H9 (cell line): ENCODE results near the gene DMXL2. TPM values are rescaled to one million over a fixed set of nuclear protein-coding genes. Genes with fewer than 3 reads are reported as not detected.

Source experiments
- DNase-seq: peaks from one replicate; pipeline ENCODE4 v3.0.0-alpha.2; 2017
- H2AFZ ChIP-seq: one replicate; pipeline ENCODE4 v1.6.1; 2013; ENCODE audit warnings: mild to moderate bottlenecking, low read length, control low read depth, moderate library complexity
- H2AK5ac ChIP-seq: 2 replicates; pipeline ENCODE4 v1.6.1; 2013; ENCODE audit warnings: low read length, control low read depth, mixed read lengths; ENCODE audit not compliant: insufficient read length
- H2BK120ac ChIP-seq: one replicate; pipeline ENCODE4 v1.6.1; 2013; ENCODE audit warnings: low read depth, mild to moderate bottlenecking, low read length, control low read depth, inconsistent platforms; ENCODE audit not compliant: poor library complexity, severe bottlenecking
- H2BK12ac ChIP-seq: 2 replicates; pipeline ENCODE4 v1.6.1; 2013; ENCODE audit warnings: low read length, control low read depth, mixed read lengths, low read depth; ENCODE audit not compliant: insufficient read length
- H2BK15ac ChIP-seq: 2 replicates; pipeline ENCODE4 v1.6.1; 2013; ENCODE audit warnings: low read depth, low read length, control low read depth
- H2BK20ac ChIP-seq: one replicate; pipeline ENCODE4 v1.6.1; 2013; ENCODE audit warnings: low read depth, mild to moderate bottlenecking, low read length, control low read depth, inconsistent platforms; ENCODE audit not compliant: poor library complexity, severe bottlenecking
- H2BK5ac ChIP-seq: 2 replicates; pipeline ENCODE4 v1.6.1; 2013; ENCODE audit warnings: low read length, control low read depth, mixed read lengths; ENCODE audit not compliant: insufficient read length
- H3K14ac ChIP-seq: 2 replicates; pipeline ENCODE4 v1.6.1; 2013; ENCODE audit warnings: low read length, control low read depth; ENCODE audit not compliant: insufficient read depth
- H3K18ac ChIP-seq: 2 replicates; pipeline ENCODE4 v1.6.1; 2013; ENCODE audit warnings: low read depth, mild to moderate bottlenecking, mixed read lengths, low read length, control low read depth; ENCODE audit not compliant: insufficient read length
- H3K23ac ChIP-seq: 2 replicates; pipeline ENCODE4 v1.6.1; 2013; ENCODE audit warnings: low read length, control low read depth, mixed read lengths, low read depth; ENCODE audit not compliant: insufficient read length
- H3K23me2 ChIP-seq: 2 replicates; pipeline ENCODE4 v1.6.1; 2013; ENCODE audit warnings: low read depth, mild to moderate bottlenecking, mixed read lengths, low read length, control low read depth; ENCODE audit not compliant: insufficient read length, poor library complexity, severe bottlenecking
- H3K27ac ChIP-seq: 2 replicates; pipeline ENCODE4 v1.5.1; 2013; ENCODE audit warnings: low read length, control low read depth, mixed read lengths, low read depth; ENCODE audit not compliant: insufficient read length
- H3K27me3 ChIP-seq: 2 replicates; pipeline ENCODE4 v1.6.1; 2013; ENCODE audit warnings: low read length, control low read depth, inconsistent platforms; ENCODE audit not compliant: insufficient read depth
- H3K4ac ChIP-seq: 2 replicates; pipeline ENCODE4 v1.6.1; 2013; ENCODE audit warnings: low read depth, mild to moderate bottlenecking, control low read depth, inconsistent platforms, low read length, moderate library complexity
- H3K4me1 ChIP-seq: 2 replicates; pipeline ENCODE4 v1.6.1; 2013; ENCODE audit warnings: low read length, control low read depth, inconsistent platforms; ENCODE audit not compliant: insufficient read depth
- H3K4me2 ChIP-seq: 2 replicates; pipeline ENCODE4 v1.6.1; 2013; ENCODE audit warnings: low read length, control low read depth, mixed read lengths; ENCODE audit not compliant: insufficient read length, insufficient read depth
- H3K56ac ChIP-seq: 2 replicates; pipeline ENCODE4 v1.6.1; 2013; ENCODE audit warnings: low read depth, mild to moderate bottlenecking, mixed read lengths, low read length, control low read depth; ENCODE audit not compliant: insufficient read length
- H3K79me1 ChIP-seq: 2 replicates; pipeline ENCODE4 v1.6.1; 2013; ENCODE audit warnings: low read depth, mild to moderate bottlenecking, moderate library complexity, low read length, control low read depth, inconsistent platforms; ENCODE audit not compliant: insufficient read depth, poor library complexity, severe bottlenecking
- H3K79me2 ChIP-seq: 2 replicates; pipeline ENCODE4 v1.6.1; 2013; ENCODE audit warnings: low read length, control low read depth, inconsistent platforms; ENCODE audit not compliant: insufficient read depth
- H3K9ac ChIP-seq: 2 replicates; pipeline ENCODE4 v1.6.1; 2013; ENCODE audit warnings: low read length, control low read depth, mixed read lengths; ENCODE audit not compliant: insufficient read length; ENCODE audit errors: extremely low read depth
- H3K9me3 ChIP-seq: one replicate; pipeline ENCODE4 v1.6.1; 2013; ENCODE audit warnings: low read depth, low read length, inconsistent platforms; ENCODE audit not compliant: control insufficient read depth
- H3T11ph ChIP-seq: one replicate; pipeline ENCODE4 v1.6.1; 2013; ENCODE audit warnings: mild to moderate bottlenecking, low read length, control low read depth, inconsistent platforms
- H4K20me1 ChIP-seq: one replicate; pipeline ENCODE4 v1.6.1; 2013; ENCODE audit not compliant: control insufficient read depth, insufficient read length, insufficient read depth
- H4K5ac ChIP-seq: 2 replicates; pipeline ENCODE4 v1.6.1; 2013; ENCODE audit warnings: low read depth, mild to moderate bottlenecking, mixed read lengths, low read length, control low read depth; ENCODE audit not compliant: insufficient read length
- H4K8ac ChIP-seq: replicated peaks from 2 replicates; pipeline ENCODE4 v1.6.1; 2013; ENCODE audit warnings: low read length, control low read depth, mixed read lengths, low read depth; ENCODE audit not compliant: insufficient read length
- H4K91ac ChIP-seq: 2 replicates; pipeline ENCODE4 v1.6.1; 2013; ENCODE audit warnings: low read depth, mild to moderate bottlenecking, moderate library complexity, mixed read lengths, low read length, control low read depth; ENCODE audit not compliant: insufficient read length
- H3K27ac Mint-ChIP-seq, 3 experiments: 2 replicates in 2 of 3; 3 replicates in 1 of 3; pipeline ENCODE4 v1.8.0; 2020 to 2021; ENCODE audit warnings: mixed read lengths in 3 of 3, mild to moderate bottlenecking in 1 of 3, moderate library complexity in 1 of 3
- H3K27me3 Mint-ChIP-seq: 2 replicates; pipeline ENCODE4 v1.8.0; 2021; ENCODE audit warnings: low read depth, mild to moderate bottlenecking, moderate library complexity, mixed read lengths
- H3K36me3 Mint-ChIP-seq, 3 experiments: 2 replicates in 2 of 3; 3 replicates in 1 of 3; pipeline ENCODE4 v1.8.0; 2020 to 2021; ENCODE audit warnings: low read depth in 3 of 3, mixed read lengths in 3 of 3; ENCODE audit not compliant: insufficient read depth in 1 of 3
- H3K4me1 Mint-ChIP-seq, 2 experiments: 2 replicates each; pipeline ENCODE4 v1.8.0; 2020; ENCODE audit warnings: mixed read lengths in 2 of 2
- H3K4me3 Mint-ChIP-seq, 2 experiments: 2 replicates in 1 of 2; 3 replicates in 1 of 2; pipeline ENCODE4 v1.8.0; 2020 to 2021; ENCODE audit warnings: mild to moderate bottlenecking in 2 of 2, mixed read lengths in 2 of 2, moderate library complexity in 1 of 2
- H3K9me3 Mint-ChIP-seq, 2 experiments: 2 replicates in 1 of 2; 3 replicates in 1 of 2; pipeline ENCODE4 v1.8.0; 2020; ENCODE audit warnings: mild to moderate bottlenecking in 2 of 2, mixed read lengths in 2 of 2, moderate library complexity in 1 of 2
- WGBS: extraction: QIAGEN DNeasy Blood & Tissue Kit; methylation state at CpG from one replicate; pipeline ENCODE4 v1.1.7; 2013; ENCODE audit warnings: missing lambda C conversion rate, low lambda C conversion rate, mixed read lengths; ENCODE audit not compliant: insufficient read length; ENCODE audit errors: extremely low coverage; 5-methylcytosine and 5-hydroxymethylcytosine counted together
- total RNA-seq: library from RNA; stranded (reverse); gene quantifications from 2 replicates; pipeline ENCODE4 v1.2.1, GENCODE V29; 2021
- TF ChIP-seq, protein P1 (sequence below): fragments of 200-600 bp; sonication (generic); conservative IDR thresholded peaks from 3 replicates; pipeline ENCODE4 v1.8.0; 2021; ENCODE audit warnings: antibody characterized with exemption, mild to moderate bottlenecking

Gene DMXL2
- total RNA-seq, 1 experiment from 2014 or later = 13.9 TPM

DNA sequence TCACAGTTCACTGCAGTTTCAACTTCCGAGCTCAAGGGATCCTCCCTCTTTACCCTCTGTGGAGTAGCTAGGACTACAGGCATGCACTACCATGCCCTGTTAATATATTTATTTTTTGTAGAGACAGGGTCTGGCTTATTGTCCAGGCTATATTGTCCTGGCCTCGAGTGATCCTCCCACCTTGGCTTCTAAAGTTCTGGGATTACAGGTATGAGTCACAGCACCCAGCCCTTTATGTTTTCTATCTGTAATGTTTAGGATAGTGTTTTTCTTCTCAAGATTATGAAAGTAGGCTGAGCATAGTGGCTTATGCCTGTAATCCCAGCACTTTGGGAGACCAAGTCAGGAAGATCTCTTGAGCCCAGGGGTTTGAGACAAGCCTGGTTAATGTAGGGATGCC is 46.8 kb upstream of the DMXL2 start:
- Mint-ChIP-seq H3K36me3 (no peaks in the 10 kb centered on the region), H3K9me3 (no peaks in the 10 kb centered on the region), H3K27ac (no peak overlapping the region), H3K4me1 (peaks cover 10% of the 10 kb centered on the region in 2 experiments), H3K4me3 (no peak overlapping the region), H3K27me3 (peaks cover 6% of the 10 kb centered on the region)
- Histone ChIP-seq H2BK20ac (no peak overlapping the region), H3K23me2 (no peaks in the 10 kb centered on the region), H3K4me2 (no peak overlapping the region), H2AK5ac (no peak overlapping the region), H3K9ac (no peak overlapping the region), H2BK15ac (no peak overlapping the region), H3K9me3 (no peaks in the 10 kb centered on the region), H3K4me1 (no peaks in the 10 kb centered on the region; the same call in 1 of the 2 replicates), H4K20me1 (no peaks in the 10 kb centered on the region), H3K79me2 (no peaks in the 10 kb centered on the region), H3K23ac (no peak overlapping the region), H3K27ac (no peak overlapping the region), H2BK120ac (no peak overlapping the region), H2AFZ (no peak overlapping the region), H3K4ac (no peak overlapping the region), H2BK5ac (no peak overlapping the region), H4K91ac (no peak overlapping the region), H3K14ac (no peak overlapping the region), H3K27me3 (no peaks in the 10 kb centered on the region), H4K5ac (no peak overlapping the region), H4K8ac (no peak overlapping the region), H3K79me1 (no peaks in the 10 kb centered on the region), H3K56ac (no peak overlapping the region), H2BK12ac (no peak overlapping the region), H3T11ph (no peak overlapping the region), H3K18ac (no peak overlapping the region)
- TF ChIP-seq, protein P1, sequence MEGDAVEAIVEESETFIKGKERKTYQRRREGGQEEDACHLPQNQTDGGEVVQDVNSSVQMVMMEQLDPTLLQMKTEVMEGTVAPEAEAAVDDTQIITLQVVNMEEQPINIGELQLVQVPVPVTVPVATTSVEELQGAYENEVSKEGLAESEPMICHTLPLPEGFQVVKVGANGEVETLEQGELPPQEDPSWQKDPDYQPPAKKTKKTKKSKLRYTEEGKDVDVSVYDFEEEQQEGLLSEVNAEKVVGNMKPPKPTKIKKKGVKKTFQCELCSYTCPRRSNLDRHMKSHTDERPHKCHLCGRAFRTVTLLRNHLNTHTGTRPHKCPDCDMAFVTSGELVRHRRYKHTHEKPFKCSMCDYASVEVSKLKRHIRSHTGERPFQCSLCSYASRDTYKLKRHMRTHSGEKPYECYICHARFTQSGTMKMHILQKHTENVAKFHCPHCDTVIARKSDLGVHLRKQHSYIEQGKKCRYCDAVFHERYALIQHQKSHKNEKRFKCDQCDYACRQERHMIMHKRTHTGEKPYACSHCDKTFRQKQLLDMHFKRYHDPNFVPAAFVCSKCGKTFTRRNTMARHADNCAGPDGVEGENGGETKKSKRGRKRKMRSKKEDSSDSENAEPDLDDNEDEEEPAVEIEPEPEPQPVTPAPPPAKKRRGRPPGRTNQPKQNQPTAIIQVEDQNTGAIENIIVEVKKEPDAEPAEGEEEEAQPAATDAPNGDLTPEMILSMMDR = no peak
- no CpG with 5 or more reads among the region's 2 CpGs for WGBS
- no peak for DNase-seq
